Peyer's patch (tissue), 4 donors: ENCODE results near the gene SLC22A31.

ENCODE experiments used
- POLR2A ChIP-seq, 2 donors: fragments of 450-650 bp; IDR thresholded peaks; one replicate each; pipeline ENCODE4 v1.5.1; 2017; ENCODE audit warnings: antibody characterized with exemption in 2 of 2, mild to moderate bottlenecking in 2 of 2, moderate library complexity in 2 of 2
- TF ChIP-seq, protein P1 (sequence below), 6 experiments: fragments of 450-650 bp in 4 of 6; fragments of 200-600 bp in 2 of 6; sonication (generic) in 1 of 6; IDR thresholded peaks; one replicate each; pipeline ENCODE4 v1.5.1; 2017 to 2019; ENCODE audit warnings: antibody characterized with exemption in 6 of 6, mild to moderate bottlenecking in 3 of 6, moderate library complexity in 1 of 6

- TF ChIP-seq, protein P1, sequence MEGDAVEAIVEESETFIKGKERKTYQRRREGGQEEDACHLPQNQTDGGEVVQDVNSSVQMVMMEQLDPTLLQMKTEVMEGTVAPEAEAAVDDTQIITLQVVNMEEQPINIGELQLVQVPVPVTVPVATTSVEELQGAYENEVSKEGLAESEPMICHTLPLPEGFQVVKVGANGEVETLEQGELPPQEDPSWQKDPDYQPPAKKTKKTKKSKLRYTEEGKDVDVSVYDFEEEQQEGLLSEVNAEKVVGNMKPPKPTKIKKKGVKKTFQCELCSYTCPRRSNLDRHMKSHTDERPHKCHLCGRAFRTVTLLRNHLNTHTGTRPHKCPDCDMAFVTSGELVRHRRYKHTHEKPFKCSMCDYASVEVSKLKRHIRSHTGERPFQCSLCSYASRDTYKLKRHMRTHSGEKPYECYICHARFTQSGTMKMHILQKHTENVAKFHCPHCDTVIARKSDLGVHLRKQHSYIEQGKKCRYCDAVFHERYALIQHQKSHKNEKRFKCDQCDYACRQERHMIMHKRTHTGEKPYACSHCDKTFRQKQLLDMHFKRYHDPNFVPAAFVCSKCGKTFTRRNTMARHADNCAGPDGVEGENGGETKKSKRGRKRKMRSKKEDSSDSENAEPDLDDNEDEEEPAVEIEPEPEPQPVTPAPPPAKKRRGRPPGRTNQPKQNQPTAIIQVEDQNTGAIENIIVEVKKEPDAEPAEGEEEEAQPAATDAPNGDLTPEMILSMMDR (IDR thresholded peaks at IDR 0.05): no peak
- no peak for TF ChIP-seq POLR2A (IDR thresholded peaks at IDR 0.05)
Observed at GRCh38 chr16:89191033-89191900, 9.1 kb downstream of the SLC22A31 start.
